B cell (primary cell): ENCODE results near the gene RRM2.

Experiments
- CTCF ChIP-seq: fragments of 200-600 bp; IDR thresholded peaks from one replicate; pipeline ENCODE4 v1.8.0; 2022; ENCODE audit warnings: antibody characterized with exemption, mild to moderate bottlenecking
- EZH2 ChIP-seq: IDR thresholded peaks from 2 replicates; pipeline ENCODE4 v1.6.1; 2012; ENCODE audit warnings: borderline replicate concordance, low read depth, mild to moderate bottlenecking, moderate library complexity, low read length; ENCODE audit not compliant: insufficient read depth, poor library complexity, severe bottlenecking

- no peak for TF ChIP-seq CTCF
- no peak for TF ChIP-seq EZH2
Measured at GRCh38 chr2:10096641-10097040, 25.9 kb upstream of the RRM2 start.
